C4-2B (cell line): ENCODE data around the gene MICU2.

Experiments
- H3K27ac ChIP-seq: fragments of 450-650 bp; 2 replicates; pipeline ENCODE4 v1.5.1; 2017
- ZFX ChIP-seq: fragments of 450-650 bp; IDR thresholded peaks from 2 replicates; pipeline ENCODE4 v1.6.1; 2017
- TF ChIP-seq, protein P1 (sequence below): fragments of 450-650 bp; conservative IDR thresholded peaks from 2 replicates; pipeline ENCODE4 v1.5.1; 2017; ENCODE audit warnings: mild to moderate bottlenecking

MICU2 gene

DNA sequence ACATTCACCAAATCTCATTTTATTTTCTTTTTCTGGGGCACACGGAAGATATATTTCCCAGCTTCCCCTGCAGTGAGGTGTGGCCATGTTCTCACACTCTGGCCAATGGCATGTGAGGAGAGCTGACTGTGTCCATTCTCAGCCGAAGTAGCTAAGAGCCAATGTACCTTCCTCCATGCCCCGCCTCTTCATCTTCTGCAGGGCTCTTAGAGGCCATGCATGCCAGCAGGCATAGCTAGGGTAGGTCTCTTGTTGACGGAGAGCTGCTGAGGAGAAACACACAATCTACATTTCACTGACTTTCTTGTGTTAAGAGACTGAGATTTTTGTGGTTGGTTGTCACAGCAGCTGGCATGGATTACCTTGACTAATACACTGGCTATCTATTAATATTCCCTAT is 9.8 kb upstream of the MICU2 start:
- TF ChIP-seq, protein P1, sequence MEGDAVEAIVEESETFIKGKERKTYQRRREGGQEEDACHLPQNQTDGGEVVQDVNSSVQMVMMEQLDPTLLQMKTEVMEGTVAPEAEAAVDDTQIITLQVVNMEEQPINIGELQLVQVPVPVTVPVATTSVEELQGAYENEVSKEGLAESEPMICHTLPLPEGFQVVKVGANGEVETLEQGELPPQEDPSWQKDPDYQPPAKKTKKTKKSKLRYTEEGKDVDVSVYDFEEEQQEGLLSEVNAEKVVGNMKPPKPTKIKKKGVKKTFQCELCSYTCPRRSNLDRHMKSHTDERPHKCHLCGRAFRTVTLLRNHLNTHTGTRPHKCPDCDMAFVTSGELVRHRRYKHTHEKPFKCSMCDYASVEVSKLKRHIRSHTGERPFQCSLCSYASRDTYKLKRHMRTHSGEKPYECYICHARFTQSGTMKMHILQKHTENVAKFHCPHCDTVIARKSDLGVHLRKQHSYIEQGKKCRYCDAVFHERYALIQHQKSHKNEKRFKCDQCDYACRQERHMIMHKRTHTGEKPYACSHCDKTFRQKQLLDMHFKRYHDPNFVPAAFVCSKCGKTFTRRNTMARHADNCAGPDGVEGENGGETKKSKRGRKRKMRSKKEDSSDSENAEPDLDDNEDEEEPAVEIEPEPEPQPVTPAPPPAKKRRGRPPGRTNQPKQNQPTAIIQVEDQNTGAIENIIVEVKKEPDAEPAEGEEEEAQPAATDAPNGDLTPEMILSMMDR: no peak
- TF ChIP-seq ZFX: no peak
- no peak overlapping the region for H3K27ac ChIP-seq

DNA sequence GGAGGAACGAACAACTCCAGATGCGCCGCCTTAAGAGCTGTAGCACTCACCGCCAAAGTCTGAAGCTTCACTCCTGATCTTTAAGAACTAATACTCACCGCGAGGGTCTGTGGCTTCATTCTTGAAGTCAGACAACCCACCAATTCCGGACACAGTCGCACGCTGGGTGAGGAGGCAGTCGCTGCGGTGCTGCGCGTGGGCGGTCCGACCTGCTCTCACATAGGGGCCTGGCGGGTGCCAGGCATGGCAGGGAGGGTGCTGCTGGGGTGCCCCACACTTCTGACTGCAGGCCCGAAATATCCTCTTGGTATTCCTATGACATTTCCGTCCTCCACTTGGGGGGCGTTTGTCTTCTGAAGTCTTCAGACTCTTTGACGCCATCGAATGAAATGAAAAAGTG is 7.4 kb upstream of the MICU2 start:
- no peak for TF ChIP-seq ZFX
- TF ChIP-seq, protein P1: no peak
- no peak overlapping the region for H3K27ac ChIP-seq

DNA sequence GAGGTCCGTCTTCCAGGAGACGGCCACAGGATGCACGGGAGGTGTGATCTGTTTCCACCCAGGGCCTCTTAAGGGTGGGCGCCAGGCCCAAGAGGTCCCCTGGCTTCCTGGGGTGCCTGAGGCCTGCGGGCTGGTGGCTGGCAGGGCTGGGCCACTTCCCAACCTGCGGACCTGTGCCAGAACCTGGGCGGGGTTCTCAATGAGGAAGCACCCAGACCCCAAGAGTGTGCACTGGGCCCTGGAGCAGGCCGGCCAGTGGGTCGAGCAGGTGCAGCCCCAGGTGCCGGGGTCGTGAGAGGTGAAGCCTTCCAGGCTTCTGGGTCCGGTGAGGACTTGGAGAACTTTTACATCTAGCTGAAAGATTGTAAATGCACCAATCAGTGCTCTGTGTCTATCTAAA is 6.7 kb upstream of the MICU2 start:
- no peak for TF ChIP-seq ZFX
- TF ChIP-seq, protein P1: no peak
- H3K27ac ChIP-seq: no peak overlapping the region

DNA sequence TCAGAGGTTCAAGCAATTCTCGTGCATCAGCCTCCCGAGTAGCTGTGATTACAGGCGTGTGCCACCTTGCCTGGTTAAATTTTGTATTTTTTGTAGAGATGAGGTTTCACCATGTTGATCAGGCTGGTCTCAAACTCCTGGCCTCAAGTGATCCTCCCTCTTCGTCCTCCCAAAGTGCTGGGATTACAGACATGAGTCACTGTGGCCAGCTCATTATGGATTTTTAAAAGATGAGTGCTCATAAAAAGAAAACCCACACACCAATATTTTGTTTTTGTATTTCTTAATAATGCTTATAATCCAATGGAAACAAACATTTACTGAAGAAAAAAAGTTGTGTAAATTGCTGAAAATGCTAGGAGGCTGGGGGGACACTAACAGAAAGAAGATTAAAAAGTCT is 5.0 kb upstream of the MICU2 start:
- H3K27ac ChIP-seq: no peak overlapping the region

DNA sequence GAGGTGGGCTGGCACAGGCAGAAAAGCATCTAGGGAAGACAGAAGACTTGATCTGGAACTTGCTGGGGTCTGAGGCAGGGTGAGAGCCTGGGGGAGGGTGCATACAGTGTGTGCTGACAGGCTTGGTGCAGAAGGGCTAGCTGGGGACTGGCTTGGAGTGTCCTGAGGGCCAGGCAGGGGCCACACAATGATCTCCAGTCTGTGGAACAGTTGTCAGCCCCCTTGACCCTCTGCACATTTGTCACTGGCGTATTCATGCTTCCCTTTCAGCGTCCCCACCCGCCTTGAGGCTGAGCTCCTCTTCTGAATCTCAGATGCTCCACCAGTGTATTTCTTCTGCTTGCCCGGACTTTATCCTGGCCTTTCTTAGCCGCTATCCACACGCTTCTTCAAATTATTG is 2.8 kb upstream of the MICU2 start:
- TF ChIP-seq, protein P1: no peak
- TF ChIP-seq ZFX: no peak
- no peak overlapping the region for H3K27ac ChIP-seq

More for the DNA sequence above, 5.0 kb upstream of the MICU2 start:
- TF ChIP-seq, protein P1: no peak
- TF ChIP-seq ZFX: no peak

DNA sequence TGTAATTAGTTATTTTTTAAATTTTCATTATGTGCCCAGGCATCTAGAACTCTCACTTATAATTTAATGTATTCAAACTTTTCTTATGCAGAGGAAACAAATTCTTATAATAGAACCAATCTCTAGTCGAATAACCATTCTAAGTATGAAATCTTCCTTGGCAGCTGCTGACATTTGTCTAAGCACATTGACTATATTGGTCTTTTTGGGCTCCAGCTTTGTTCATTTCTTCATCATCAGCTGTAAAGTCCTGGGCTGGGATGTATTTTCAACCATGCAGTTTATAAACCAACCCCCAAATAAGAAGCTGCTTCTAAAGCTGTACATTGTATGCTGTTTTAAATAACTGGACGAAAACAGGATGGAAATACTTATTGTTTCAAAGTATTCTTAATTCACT is 2.3 kb upstream of the MICU2 start:
- no peak for TF ChIP-seq ZFX
- TF ChIP-seq, protein P1: no peak
- H3K27ac ChIP-seq: no peak overlapping the region

DNA sequence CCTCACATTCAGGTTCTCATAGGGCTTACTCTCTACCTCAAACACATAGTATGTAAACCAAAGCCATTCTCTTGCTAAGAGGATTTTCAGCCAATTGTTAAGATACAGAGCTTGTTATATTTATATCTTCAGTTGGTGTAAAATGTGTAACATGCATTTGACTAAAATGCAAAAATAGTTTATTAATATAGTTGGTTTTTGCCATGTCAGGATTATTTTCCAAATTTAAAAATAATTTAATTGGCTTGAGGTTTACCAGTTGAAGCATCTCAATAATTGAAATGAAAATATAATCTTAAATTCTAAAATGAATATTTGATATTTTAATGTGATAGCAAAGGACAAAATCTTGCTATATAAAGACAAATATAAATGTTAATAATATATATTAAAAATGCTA is 7.2 kb downstream of the MICU2 start:
- H3K27ac ChIP-seq: no peak overlapping the region
- TF ChIP-seq ZFX: no peak
- TF ChIP-seq, protein P1: no peak
